HG02973 (cell line): Measurements from ENCODE around the gene FBN2.

Experiments
- ATAC-seq: cut with Tn5 transposase; IDR thresholded peaks from one replicate; pipeline ENCODE4 v1.9.1; 2021; ENCODE audit warnings: moderate library complexity; ENCODE audit not compliant: unreplicated experiment

Gene FBN2

GRCh38 chr5:128538000-128538249, at the start of gene FBN2:
TSS of gene FBN2 (minus strand) at chr5:128538245. CDS start at chr5:128537603, 642 bp downstream.
- no peak for ATAC-seq

GRCh38 chr5:128587275-128587674, 49.2 kb upstream of the FBN2 start:
- no peak for ATAC-seq

- ATAC-seq: no peak
Observed at GRCh38 chr5:128586848-128587247, 48.8 kb upstream of the FBN2 start.

GRCh38 chr5:128579639-128580038, 41.6 kb upstream of the FBN2 start:
- ATAC-seq: no peak

- no peak for ATAC-seq
Observed at GRCh38 chr5:128579093-128579492, 41.0 kb upstream of the FBN2 start.

- no peak for ATAC-seq
Observed at GRCh38 chr5:128574041-128574440, 36.0 kb upstream of the FBN2 start.

- no peak for ATAC-seq
Observed at GRCh38 chr5:128572930-128573319, 34.9 kb upstream of the FBN2 start.

GRCh38 chr5:128572051-128572929, 34.2 kb upstream of the FBN2 start:
- ATAC-seq: no peak

GRCh38 chr5:128566178-128566577, 28.1 kb upstream of the FBN2 start:
- ATAC-seq: no peak

GRCh38 chr5:128559300-128560297, 21.6 kb upstream of the FBN2 start:
- ATAC-seq: no peak

- no peak for ATAC-seq
Observed at GRCh38 chr5:128553747-128554146, 15.7 kb upstream of the FBN2 start.

GRCh38 chr5:128551476-128551875, 13.4 kb upstream of the FBN2 start:
- no peak for ATAC-seq

- no peak for ATAC-seq
Observed at GRCh38 chr5:128549496-128549895, 11.5 kb upstream of the FBN2 start.

- ATAC-seq: no peak
Observed at GRCh38 chr5:128546658-128547281, 8.7 kb upstream of the FBN2 start.

GRCh38 chr5:128541385-128541784, 3.3 kb upstream of the FBN2 start:
- ATAC-seq: no peak

GRCh38 chr5:128539038-128539429, 989 bp upstream of the FBN2 start:
- ATAC-seq: no peak

GRCh38 chr5:128538250-128539037, 399 bp upstream of the FBN2 start:
- ATAC-seq: no peak

GRCh38 chr5:128537221-128537999, 635 bp downstream of the FBN2 start:
- no peak for ATAC-seq

GRCh38 chr5:128536254-128537220, 1.5 kb downstream of the FBN2 start:
- no peak for ATAC-seq
